HG03378 (cell line): ENCODE data around the gene PARD6G.
"Not testable (repeated sequence)": the region's sequence is repeated elsewhere in the genome, so short reads cannot be mapped to it uniquely, and the experiment has no call there.

Source experiments
- ATAC-seq: cut with Tn5 transposase; IDR thresholded peaks from one replicate; pipeline ENCODE4 v1.9.1; 2021; ENCODE audit warnings: mild to moderate bottlenecking, moderate library complexity; ENCODE audit not compliant: unreplicated experiment

Gene PARD6G

GRCh38 chr18:80247393-80247841 lies at the start of gene PARD6G:
Gene PARD6G (minus strand): TSS chr18:80247514. CDS start chr18:80247348, 166 bp downstream.
- ATAC-seq: no peak

GRCh38 chr18:80262241-80263033 lies 15.1 kb upstream of the PARD6G start:
- ATAC-seq: not testable (repeated sequence)

DNA sequence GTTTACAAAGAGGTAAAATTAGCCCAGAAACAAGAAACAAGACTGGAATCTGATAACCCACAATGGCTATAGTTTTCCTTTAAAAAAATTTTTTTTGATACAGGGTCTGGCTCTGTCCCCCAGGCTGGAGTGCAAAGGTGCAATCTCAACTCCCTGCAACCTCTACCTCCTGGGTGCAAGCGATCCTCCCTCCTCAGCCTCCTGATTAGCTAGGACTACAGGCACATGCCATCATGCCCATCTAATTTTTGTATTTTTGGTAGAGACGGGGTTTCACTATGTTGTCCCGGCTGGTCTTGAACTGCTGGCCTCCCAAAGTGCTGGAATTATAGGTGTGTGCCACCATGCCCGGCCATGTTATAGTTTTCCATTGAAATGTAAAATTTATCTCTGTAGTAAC lies 12.3 kb upstream of the PARD6G start:
- ATAC-seq: no peak

- no peak for ATAC-seq
These were observed 11.3 kb upstream of the PARD6G start for GRCh38 chr18:80258640-80259039.

GRCh38 chr18:80257579-80258543 lies 10.5 kb upstream of the PARD6G start:
- ATAC-seq: not testable (repeated sequence)

DNA sequence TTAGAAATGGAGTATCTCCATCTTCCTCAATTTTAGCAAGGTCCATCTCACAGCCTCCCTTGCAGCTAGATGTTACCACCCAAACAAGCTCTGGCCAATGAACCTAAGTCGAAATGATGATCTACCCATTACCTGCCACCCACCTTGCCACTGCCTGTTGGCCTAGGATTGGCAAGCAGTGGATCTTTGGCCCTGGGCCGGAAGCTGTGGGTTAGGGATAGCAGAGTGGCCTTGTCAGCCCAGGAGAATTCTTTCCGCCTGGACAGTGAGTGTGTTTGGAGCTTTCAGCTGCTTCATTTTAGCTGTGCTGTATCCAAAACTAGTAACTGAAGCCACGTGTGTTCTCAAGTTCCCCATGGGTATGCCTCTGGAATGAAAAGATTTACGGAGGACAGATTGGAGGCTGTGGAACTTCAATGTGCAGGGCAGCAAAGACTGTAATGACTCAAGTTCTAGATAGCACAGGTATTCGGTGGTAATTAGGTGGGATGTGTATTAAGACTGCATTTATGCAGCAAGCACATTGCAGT lies 7.7 kb upstream of the PARD6G start:
- ATAC-seq: no peak

GRCh38 chr18:80253871-80254492 lies 6.7 kb upstream of the PARD6G start:
- no peak for ATAC-seq

DNA sequence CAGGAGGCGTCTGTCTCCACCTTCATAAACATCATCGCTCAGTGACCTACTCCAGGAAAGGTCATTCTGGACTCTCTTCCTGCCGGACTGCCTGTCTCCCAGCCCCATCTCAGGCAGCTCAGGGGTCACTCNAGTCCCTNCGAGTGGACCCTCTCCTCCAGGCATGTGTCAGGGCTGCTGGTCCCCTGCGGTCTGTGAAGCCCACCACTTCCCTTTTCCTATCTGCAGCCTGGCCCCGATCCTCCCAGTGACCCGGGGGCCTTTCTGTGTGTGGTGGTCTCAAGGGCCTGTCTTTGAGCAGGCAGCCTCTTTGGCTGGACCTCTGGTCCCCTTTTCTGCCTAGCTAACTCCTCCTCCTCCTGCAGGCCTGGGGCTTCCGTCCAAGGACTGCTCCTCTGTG lies 5.9 kb upstream of the PARD6G start:
- no peak for ATAC-seq

- ATAC-seq: no peak
These were observed 4.8 kb upstream of the PARD6G start for GRCh38 chr18:80252136-80252535.

GRCh38 chr18:80251700-80252099 lies 4.4 kb upstream of the PARD6G start:
- no peak for ATAC-seq

GRCh38 chr18:80250740-80251364 lies 3.5 kb upstream of the PARD6G start:
- no peak for ATAC-seq

DNA sequence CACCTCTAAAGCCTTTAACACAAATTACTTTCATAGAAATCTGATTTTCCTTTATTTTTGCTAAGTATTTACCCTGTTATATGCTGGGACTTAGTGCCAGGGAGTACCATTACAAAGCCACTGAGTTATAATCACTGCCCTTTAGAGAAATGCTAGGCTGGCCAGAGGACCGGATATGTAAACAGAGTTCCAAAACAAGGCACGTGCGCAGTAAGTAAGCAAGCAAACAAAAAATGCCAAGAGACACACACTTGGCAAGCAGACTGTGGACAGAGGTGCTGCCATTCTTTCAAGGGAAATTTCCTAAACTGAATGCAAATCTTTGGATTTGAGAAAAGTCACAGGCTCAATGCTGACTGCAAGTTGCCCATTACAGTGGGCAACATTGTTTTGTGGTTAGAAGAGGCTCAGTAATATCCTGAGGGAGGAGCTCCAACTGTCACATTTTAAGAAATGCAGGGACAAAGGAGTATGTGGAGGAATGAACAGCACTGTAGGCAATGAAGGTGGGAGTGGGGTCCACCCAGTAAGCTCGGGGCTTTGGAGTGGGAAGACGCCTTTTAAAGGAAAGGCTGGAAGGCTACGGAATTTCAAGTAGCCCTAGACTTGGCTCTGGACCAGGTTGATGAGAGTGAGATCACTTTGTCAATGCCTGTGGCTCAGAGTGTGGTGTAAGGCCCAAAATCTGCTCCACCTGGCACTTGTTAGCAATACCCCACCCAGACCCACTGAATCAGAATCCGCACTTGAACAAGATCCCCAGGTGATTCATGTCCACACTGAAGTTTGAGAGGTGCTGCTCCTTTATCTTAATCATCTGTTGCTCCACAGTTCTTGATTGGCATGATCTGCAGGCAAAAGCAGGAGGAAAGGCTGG lies 2.1 kb upstream of the PARD6G start:
- no peak for ATAC-seq

GRCh38 chr18:80246445-80247392 lies 595 bp downstream of the PARD6G start:
- no peak for ATAC-seq

GRCh38 chr18:80245781-80246444 lies 1.4 kb downstream of the PARD6G start:
- ATAC-seq: no peak

DNA sequence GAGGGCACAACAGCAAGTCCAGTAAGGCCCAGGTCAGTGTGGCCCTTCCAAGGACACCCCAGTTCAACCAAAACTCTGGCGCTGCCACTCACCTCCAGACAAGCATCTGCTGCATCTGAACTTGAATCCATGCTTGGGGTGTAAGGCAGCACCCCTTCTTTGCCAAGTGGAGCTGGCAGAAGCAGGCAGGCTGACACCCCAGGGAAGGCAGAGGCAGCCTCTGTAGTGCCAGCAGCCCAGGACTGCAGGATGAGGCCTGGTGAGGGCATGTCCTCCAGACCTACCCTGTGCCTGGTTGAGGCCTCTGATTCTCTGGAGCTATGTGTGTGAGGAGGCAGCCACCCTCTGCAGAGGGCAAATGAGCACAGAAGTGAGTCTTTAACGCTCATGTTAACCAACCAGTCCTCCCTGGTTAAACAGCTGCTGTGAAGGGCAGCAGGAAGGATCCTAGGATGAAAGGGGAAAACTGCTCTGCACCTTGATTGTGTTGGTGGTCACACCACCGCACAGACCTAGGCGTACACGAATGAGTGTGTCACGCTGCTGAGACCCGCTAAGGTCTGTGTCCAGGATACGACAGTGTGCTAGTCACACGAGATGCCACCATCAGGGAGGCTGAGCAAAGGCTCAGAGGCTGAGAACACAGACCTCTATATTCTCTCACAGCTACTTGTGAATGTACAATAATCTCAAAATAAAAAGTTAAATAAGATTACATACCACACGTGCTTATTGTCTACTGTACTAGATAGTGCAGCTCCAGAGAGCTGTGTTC lies 2.2 kb downstream of the PARD6G start:
- ATAC-seq: no peak

DNA sequence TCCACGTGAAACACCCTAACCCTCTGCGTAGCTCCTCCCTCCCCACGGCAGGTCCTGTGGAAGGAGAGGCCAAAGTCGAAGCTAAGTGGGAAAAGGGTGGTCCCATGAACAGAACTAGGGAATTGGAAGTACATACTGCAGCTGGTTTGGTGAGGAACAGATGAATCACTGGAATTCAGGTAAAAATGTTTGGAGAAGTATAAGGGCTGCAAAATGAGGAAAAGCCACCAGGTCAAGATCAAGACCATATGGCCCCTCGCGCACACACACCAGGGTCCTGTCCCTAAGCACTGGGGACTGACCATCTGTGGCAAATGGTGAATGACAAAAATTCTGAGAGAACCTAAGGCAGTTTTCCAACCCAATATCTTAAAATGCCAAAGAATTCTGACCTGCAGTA lies 3.1 kb downstream of the PARD6G start:
- ATAC-seq: no peak

DNA sequence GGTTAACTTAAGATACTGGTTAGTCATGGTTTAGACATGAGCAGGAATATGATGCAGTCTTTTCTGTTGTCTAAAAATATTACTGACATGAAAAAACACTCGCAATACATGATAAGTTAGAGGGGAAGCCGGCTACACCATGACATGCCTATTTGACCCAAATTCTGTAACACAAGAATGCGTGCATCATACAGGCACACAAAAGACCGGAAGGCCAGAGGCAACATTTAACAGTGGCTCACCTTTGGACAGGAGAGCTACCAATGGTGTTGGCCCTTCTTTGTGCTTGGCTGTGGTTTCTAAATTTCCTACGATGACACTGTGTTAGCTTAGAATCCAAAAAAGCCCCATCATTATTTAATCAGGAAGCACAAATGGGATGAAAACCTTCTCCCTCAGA lies 4.1 kb downstream of the PARD6G start:
- no peak for ATAC-seq
